GM19463 (cell line): ENCODE measurements around the gene EMC10.
"Not testable (repeated sequence)": the region's sequence is repeated elsewhere in the genome, so short reads cannot be mapped to it uniquely, and the experiment has no call there.

ENCODE experiments used
- ATAC-seq: cut with Tn5 transposase; IDR thresholded peaks from one replicate; pipeline ENCODE4 v1.9.1; 2021; ENCODE audit warnings: mild to moderate bottlenecking, moderate library complexity; ENCODE audit not compliant: unreplicated experiment

Gene EMC10

GRCh38 chr19:50450369-50451222 lies 25.7 kb upstream of the EMC10 start:
- ATAC-seq, result no peak

GRCh38 chr19:50451223-50451534 lies 25.1 kb upstream of the EMC10 start:
- ATAC-seq, result no peak

GRCh38 chr19:50453243-50453642 lies 23.1 kb upstream of the EMC10 start:
- ATAC-seq, result no peak

GRCh38 chr19:50455992-50456391 lies 20.3 kb upstream of the EMC10 start:
- no peak for ATAC-seq

- ATAC-seq, result no peak
These were observed 19.0 kb upstream of the EMC10 start for GRCh38 chr19:50457300-50457699.

- ATAC-seq, result no peak
These were observed 17.8 kb upstream of the EMC10 start for GRCh38 chr19:50458396-50459066.

GRCh38 chr19:50459067-50459456 lies 17.2 kb upstream of the EMC10 start:
- no peak for ATAC-seq

GRCh38 chr19:50459638-50460037 lies 16.7 kb upstream of the EMC10 start:
- ATAC-seq, result no peak

GRCh38 chr19:50460161-50460765 lies 16.0 kb upstream of the EMC10 start:
- ATAC-seq, result peak; percentile 66

- no peak for ATAC-seq
These were observed 15.0 kb upstream of the EMC10 start for GRCh38 chr19:50461066-50461875.

GRCh38 chr19:50462970-50463369 lies 13.3 kb upstream of the EMC10 start:
- no peak for ATAC-seq

- ATAC-seq, result no peak
These were observed 12.0 kb upstream of the EMC10 start for GRCh38 chr19:50464348-50464747.

- no peak for ATAC-seq
These were observed 11.3 kb upstream of the EMC10 start for GRCh38 chr19:50465000-50465399.

GRCh38 chr19:50465986-50466705 lies 10.2 kb upstream of the EMC10 start:
- no peak for ATAC-seq

GRCh38 chr19:50466706-50467039 lies 9.6 kb upstream of the EMC10 start:
- no peak for ATAC-seq

GRCh38 chr19:50467566-50467965 lies 8.7 kb upstream of the EMC10 start:
- no peak for ATAC-seq

GRCh38 chr19:50468818-50469217 lies 7.5 kb upstream of the EMC10 start:
- ATAC-seq, result no peak

- not testable (repeated sequence) for ATAC-seq
These were observed 3.0 kb upstream of the EMC10 start for GRCh38 chr19:50473336-50473735.

GRCh38 chr19:50475101-50475568 lies 1.2 kb upstream of the EMC10 start:
- no peak for ATAC-seq

- ATAC-seq, result no peak
These were observed 527 bp upstream of the EMC10 start for GRCh38 chr19:50475736-50476223.

GRCh38 chr19:50476907-50477238 lies 566 bp downstream of the EMC10 start:
- no peak for ATAC-seq
